HepG2 (cell line): ENCODE measurements around the gene PIM3. TPM values are rescaled to one million over a fixed set of nuclear protein-coding genes. Genes with fewer than 3 reads are reported as not detected.

Experiments used
- AGO1 ChIP-seq: fragments of 200-400 bp; formaldehyde crosslinking; IDR thresholded peaks from 2 replicates; pipeline ENCODE4 v1.6.1; 2017; ENCODE audit warnings: mild to moderate bottlenecking, low read depth, low read length, moderate library complexity; ENCODE audit not compliant: poor library complexity, severe bottlenecking
- ELF3 ChIP-seq: IDR thresholded peaks from 2 replicates; pipeline ENCODE4 v1.6.1; 2016; ENCODE audit warnings: missing genetic modification reagents, missing compliant biosample characterization
- EP300 ChIP-seq, 3 experiments: sonication (generic) in 1 of 3; formaldehyde crosslinking in 1 of 3; IDR thresholded peaks; 2 replicates each; pipeline versions ENCODE4 v1.5.1 to v1.6.1; 2011 to 2020; ENCODE audit warnings: low read depth in 2 of 3, low read length in 2 of 3, borderline replicate concordance in 1 of 3, improper control_type of control experiment in 1 of 3, mild to moderate bottlenecking in 1 of 3, missing genetic modification reagents in 1 of 3, moderate library complexity in 1 of 3
- GZF1 ChIP-seq: sonication (generic); formaldehyde crosslinking; IDR thresholded peaks from 2 replicates; pipeline ENCODE4 v1.5.1; 2020; ENCODE audit warnings: mild to moderate bottlenecking, missing genetic modification reagents
- HOXA9 ChIP-seq: sonication (generic); formaldehyde crosslinking; IDR thresholded peaks from 2 replicates; pipeline ENCODE4 v1.8.1; 2022; ENCODE audit warnings: missing genetic modification reagents, mild to moderate bottlenecking, moderate library complexity, borderline replicate concordance
- MXI1 ChIP-seq: IDR thresholded peaks from 3 replicates; pipeline ENCODE4 v1.6.1; 2012; ENCODE audit warnings: low read depth, low read length, inconsistent platforms, borderline replicate concordance
- MYC ChIP-seq: sonication (generic); formaldehyde crosslinking; IDR thresholded peaks from 2 replicates; pipeline ENCODE4 v1.9.0; 2021; ENCODE audit warnings: missing genetic modification reagents, borderline replicate concordance
- NFYC ChIP-seq: IDR thresholded peaks from 2 replicates; pipeline ENCODE4 v1.6.1; 2016; ENCODE audit warnings: missing genetic modification reagents, missing compliant biosample characterization
- NR2C2 ChIP-seq: sonication (generic); formaldehyde crosslinking; IDR thresholded peaks from 2 replicates; pipeline ENCODE4 v1.4.0; 2020; ENCODE audit warnings: missing genetic modification reagents, mild to moderate bottlenecking, moderate library complexity, borderline replicate concordance
- SIN3A ChIP-seq: IDR thresholded peaks from 2 replicates; pipeline ENCODE4 v1.6.1; 2011; ENCODE audit warnings: low read depth, mild to moderate bottlenecking, control low read depth, low read length, borderline replicate concordance
- YY1 ChIP-seq: IDR thresholded peaks from 2 replicates; pipeline ENCODE4 v1.6.1; 2011; ENCODE audit warnings: low read length, low read depth, moderate library complexity, mild to moderate bottlenecking; ENCODE audit not compliant: insufficient read depth, insufficient replicate concordance
- ZEB1 ChIP-seq: IDR thresholded peaks from 2 replicates; pipeline ENCODE4 v1.6.1; 2012; ENCODE audit warnings: mild to moderate bottlenecking, low read depth, inconsistent platforms; ENCODE audit not compliant: insufficient replicate concordance
- ZNF121 ChIP-seq: sonication (generic); formaldehyde crosslinking; IDR thresholded peaks from 2 replicates; pipeline ENCODE4 v1.5.0; 2020; ENCODE audit warnings: mild to moderate bottlenecking, missing genetic modification reagents
- ZNF224 ChIP-seq: sonication (generic); formaldehyde crosslinking; IDR thresholded peaks from 2 replicates; pipeline ENCODE4 v1.5.0; 2020; ENCODE audit warnings: mild to moderate bottlenecking, missing genetic modification reagents
- ZNF276 ChIP-seq: sonication (generic); formaldehyde crosslinking; IDR thresholded peaks from 2 replicates; pipeline ENCODE4 v1.4.0; 2020; ENCODE audit warnings: mild to moderate bottlenecking, low read depth, missing genetic modification reagents
- ZNF850 ChIP-seq: sonication (generic); formaldehyde crosslinking; conservative IDR thresholded peaks from 2 replicates; pipeline ENCODE4 v1.9.0; 2021; ENCODE audit warnings: mild to moderate bottlenecking, missing genetic modification reagents
- ZSCAN20 ChIP-seq: sonication (generic); formaldehyde crosslinking; IDR thresholded peaks from 2 replicates; pipeline ENCODE4 v1.4.0; 2020; ENCODE audit warnings: missing genetic modification reagents, mild to moderate bottlenecking, borderline replicate concordance
- ZSCAN25 ChIP-seq: sonication (generic); formaldehyde crosslinking; IDR thresholded peaks from 2 replicates; pipeline ENCODE4 v1.8.0; 2022; ENCODE audit warnings: mild to moderate bottlenecking, missing genetic modification reagents
- polyA plus RNA-seq, 8 experiments: library from polyadenylated mRNA; depleted of rRNA in 3 of 8; stranded (reverse) in 7 of 8; unstranded in 1 of 8; fragments of >200 nt; fragmentation: Illumina TruSeq in 4 of 8; extraction: Trizol in 4 of 8; gene quantifications; 2 replicates each; pipeline versions ENCODE4 v1.2.1 to v1.2.3, GENCODE V29; 2011 to 2016; ENCODE audit warnings: low read depth in 4 of 8, missing spikeins in 1 of 8, mixed read lengths in 1 of 8; ENCODE audit not compliant: insufficient read depth in 1 of 8
- total RNA-seq, 5 experiments: library from RNA; depleted of rRNA; stranded (reverse); fragments of >200 nt; fragmentation: Illumina TruSeq; extraction: Trizol; gene quantifications; 2 replicates each; pipeline ENCODE4 v1.2.3, GENCODE V29; 2016; ENCODE audit warnings: low read depth in 1 of 5
- TF ChIP-seq, protein P1 (sequence below): IDR thresholded peaks from 2 replicates; pipeline ENCODE4 v1.4.0; 2020; ENCODE audit warnings: mild to moderate bottlenecking, missing genetic modification reagents
- TF ChIP-seq, protein P2 (sequence below): sonication (generic); formaldehyde crosslinking; IDR thresholded peaks from 2 replicates; pipeline ENCODE4 v1.4.0; 2020; ENCODE audit warnings: missing genetic modification reagents, low read depth, mild to moderate bottlenecking, borderline replicate concordance
- TF ChIP-seq, protein P3 (sequence below): sonication (generic); formaldehyde crosslinking; IDR thresholded peaks from 2 replicates; pipeline ENCODE4 v1.5.0; 2020; ENCODE audit warnings: missing genetic modification reagents, mild to moderate bottlenecking, borderline replicate concordance

Gene PIM3
- total and polyA plus RNA-seq, 2 of the 13 experiments (the other 11 are each of a cell fraction or from before 2014, with no cell fraction given): 21.6 to 31.2 TPM

- TF ChIP-seq, protein P1, sequence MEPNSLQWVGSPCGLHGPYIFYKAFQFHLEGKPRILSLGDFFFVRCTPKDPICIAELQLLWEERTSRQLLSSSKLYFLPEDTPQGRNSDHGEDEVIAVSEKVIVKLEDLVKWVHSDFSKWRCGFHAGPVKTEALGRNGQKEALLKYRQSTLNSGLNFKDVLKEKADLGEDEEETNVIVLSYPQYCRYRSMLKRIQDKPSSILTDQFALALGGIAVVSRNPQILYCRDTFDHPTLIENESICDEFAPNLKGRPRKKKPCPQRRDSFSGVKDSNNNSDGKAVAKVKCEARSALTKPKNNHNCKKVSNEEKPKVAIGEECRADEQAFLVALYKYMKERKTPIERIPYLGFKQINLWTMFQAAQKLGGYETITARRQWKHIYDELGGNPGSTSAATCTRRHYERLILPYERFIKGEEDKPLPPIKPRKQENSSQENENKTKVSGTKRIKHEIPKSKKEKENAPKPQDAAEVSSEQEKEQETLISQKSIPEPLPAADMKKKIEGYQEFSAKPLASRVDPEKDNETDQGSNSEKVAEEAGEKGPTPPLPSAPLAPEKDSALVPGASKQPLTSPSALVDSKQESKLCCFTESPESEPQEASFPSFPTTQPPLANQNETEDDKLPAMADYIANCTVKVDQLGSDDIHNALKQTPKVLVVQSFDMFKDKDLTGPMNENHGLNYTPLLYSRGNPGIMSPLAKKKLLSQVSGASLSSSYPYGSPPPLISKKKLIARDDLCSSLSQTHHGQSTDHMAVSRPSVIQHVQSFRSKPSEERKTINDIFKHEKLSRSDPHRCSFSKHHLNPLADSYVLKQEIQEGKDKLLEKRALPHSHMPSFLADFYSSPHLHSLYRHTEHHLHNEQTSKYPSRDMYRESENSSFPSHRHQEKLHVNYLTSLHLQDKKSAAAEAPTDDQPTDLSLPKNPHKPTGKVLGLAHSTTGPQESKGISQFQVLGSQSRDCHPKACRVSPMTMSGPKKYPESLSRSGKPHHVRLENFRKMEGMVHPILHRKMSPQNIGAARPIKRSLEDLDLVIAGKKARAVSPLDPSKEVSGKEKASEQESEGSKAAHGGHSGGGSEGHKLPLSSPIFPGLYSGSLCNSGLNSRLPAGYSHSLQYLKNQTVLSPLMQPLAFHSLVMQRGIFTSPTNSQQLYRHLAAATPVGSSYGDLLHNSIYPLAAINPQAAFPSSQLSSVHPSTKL: peak; percentile 42; the same call in 1 of the 2 replicates
- peak; percentile 20 for TF ChIP-seq YY1
- no peak for TF ChIP-seq ZNF121 (CRISPR knock-in tag)
- no peak for TF ChIP-seq ZSCAN20 (CRISPR knock-in tag)
- peak; percentile 12; the same call in 1 of the 2 replicates for TF ChIP-seq HOXA9 (CRISPR knock-in tag)
- TF ChIP-seq EP300 (IDR thresholded peaks at IDR 0.05; ENCODE audit: low read depth in 2 of 2, low read length in 2 of 2): peak in 1 of 2 experiments; percentile 64; a peak in 1 of 4 replicates
- no peak for TF ChIP-seq EP300 (CRISPR knock-in tag; IDR thresholded peaks at IDR 0.05; ENCODE audit: borderline replicate concordance)
- TF ChIP-seq ZNF850 (CRISPR knock-in tag): no peak
- TF ChIP-seq GZF1 (CRISPR knock-in tag): 0 out of 2 replicates have a peak, but pooled peaks have one; percentile 71
- TF ChIP-seq ZNF224 (CRISPR knock-in tag): no peak
- TF ChIP-seq, protein P2, sequence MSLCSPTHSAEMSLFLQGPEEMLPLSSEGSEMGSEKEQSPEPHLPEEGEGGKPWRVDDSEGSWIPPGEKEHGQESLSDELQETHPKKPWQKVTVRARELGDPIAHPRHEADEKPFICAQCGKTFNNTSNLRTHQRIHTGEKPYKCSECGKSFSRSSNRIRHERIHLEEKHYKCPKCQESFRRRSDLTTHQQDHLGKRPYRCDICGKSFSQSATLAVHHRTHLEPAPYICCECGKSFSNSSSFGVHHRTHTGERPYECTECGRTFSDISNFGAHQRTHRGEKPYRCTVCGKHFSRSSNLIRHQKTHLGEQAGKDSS: no peak
- peak; percentile 41; the same call in 1 of the 2 replicates for TF ChIP-seq ZSCAN25 (CRISPR knock-in tag)
- TF ChIP-seq MXI1: peak; percentile 40; the same call in 1 of the 3 replicates
- TF ChIP-seq SIN3A: 0 out of 2 replicates have a peak, but pooled peaks have one; percentile 62
- peak; percentile 47; the same call in 1 of the 2 replicates for TF ChIP-seq ELF3 (CRISPR knock-in tag)
- peak; percentile 64 for TF ChIP-seq ZEB1
- TF ChIP-seq ZNF276 (CRISPR knock-in tag): no peak
- TF ChIP-seq, protein P3, sequence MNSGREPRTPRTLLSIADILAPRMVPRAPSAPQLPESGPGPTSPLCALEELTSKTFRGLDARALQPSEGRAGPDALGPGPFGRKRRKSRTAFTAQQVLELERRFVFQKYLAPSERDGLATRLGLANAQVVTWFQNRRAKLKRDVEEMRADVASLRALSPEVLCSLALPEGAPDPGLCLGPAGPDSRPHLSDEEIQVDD (CRISPR knock-in tag): 0 out of 2 replicates have a peak, but pooled peaks have one; percentile 11
- peak; percentile 94 for TF ChIP-seq AGO1
- peak; percentile 61; the same call in 1 of the 2 replicates for TF ChIP-seq NR2C2 (CRISPR knock-in tag)
- TF ChIP-seq MYC: peak; percentile 52; the same call in 1 of the 2 replicates
- TF ChIP-seq NFYC: no peak
These were observed 1.6 kb downstream of the PIM3 start (continued) for GRCh38 chr22:49962012-49962750.
